Measurements from ENCODE around the gene DAB2IP.

DAB2IP gene

DNA sequence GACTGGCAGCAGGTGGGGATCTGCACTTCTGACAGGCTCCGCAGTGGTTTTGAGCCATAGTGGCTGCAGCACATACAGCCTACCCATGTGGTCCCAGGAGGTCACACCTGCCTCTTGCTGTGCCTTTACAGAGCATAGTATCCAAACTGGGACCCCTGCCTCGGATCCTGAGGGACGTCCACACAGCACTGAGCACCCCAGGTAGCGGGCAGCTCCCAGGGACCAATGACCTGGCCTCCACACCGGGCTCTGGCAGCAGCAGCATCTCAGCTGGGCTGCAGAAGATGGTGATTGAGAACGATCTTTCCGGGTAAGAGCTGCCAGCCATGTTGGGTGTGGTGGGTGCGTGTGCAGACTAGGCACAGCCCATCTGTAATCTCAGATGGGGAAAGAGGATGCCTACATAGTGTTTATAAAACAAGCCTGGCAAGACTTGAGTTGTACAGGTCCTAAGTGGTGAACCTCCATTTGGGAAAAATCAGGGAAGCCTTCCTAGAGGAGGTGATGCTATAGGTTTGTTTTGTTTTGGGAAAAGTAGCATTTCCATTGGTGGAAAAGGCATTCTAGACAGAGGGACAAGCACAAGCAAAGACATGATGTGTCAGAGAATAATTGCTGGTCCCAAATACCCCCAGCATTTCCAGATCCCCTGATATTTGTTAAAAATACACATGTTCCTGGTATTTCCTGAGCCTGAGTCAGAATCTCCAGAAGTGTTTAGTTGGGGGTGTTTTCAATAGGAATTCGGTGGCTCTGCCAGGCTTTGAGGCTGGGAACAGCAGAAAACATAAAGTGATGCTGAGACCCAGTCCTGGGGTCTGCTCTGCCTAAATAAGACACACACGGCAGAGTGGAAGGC lies 119.2 kb downstream of the DAB2IP start:
- TF ChIP-seq, protein P1, sequence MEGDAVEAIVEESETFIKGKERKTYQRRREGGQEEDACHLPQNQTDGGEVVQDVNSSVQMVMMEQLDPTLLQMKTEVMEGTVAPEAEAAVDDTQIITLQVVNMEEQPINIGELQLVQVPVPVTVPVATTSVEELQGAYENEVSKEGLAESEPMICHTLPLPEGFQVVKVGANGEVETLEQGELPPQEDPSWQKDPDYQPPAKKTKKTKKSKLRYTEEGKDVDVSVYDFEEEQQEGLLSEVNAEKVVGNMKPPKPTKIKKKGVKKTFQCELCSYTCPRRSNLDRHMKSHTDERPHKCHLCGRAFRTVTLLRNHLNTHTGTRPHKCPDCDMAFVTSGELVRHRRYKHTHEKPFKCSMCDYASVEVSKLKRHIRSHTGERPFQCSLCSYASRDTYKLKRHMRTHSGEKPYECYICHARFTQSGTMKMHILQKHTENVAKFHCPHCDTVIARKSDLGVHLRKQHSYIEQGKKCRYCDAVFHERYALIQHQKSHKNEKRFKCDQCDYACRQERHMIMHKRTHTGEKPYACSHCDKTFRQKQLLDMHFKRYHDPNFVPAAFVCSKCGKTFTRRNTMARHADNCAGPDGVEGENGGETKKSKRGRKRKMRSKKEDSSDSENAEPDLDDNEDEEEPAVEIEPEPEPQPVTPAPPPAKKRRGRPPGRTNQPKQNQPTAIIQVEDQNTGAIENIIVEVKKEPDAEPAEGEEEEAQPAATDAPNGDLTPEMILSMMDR (IDR thresholded peaks at IDR 0.05; ENCODE audit: extremely low read depth, insufficient read depth, missing control alignments) = no peak
- no peak for DNase-seq (ENCODE audit: low spot score)
- in situ Hi-C loops (cut with MboI; ENCODE audit: low pct_unique_long_range_greater_than_20kb, low sequenced_read_pairs, unreplicated experiment) = no loop called here

DNA sequence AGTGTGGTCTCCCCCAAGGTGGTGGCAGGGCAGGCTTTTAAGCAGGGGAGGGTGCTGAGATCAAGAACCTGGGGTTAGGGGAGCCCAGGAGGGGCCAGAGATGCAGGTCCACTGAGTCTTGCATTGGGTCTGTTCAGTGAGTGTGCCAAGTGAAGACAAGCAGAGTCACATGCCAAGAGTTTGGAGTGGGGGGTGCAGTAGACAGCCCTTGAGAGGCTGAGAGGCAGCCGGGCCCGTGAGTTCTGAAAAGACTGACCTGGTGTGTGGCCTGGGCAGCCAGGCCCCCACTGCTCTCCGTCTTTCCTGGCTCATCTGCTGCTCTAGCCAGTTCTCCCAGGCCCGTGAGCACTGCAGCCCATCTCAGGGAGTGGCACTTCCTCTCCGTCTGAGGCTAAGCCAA lies 120.0 kb downstream of the DAB2IP start:
- in situ Hi-C loops (cut with MboI; ENCODE audit: low pct_unique_long_range_greater_than_20kb, low sequenced_read_pairs, unreplicated experiment) = no loop called here
- DNase-seq (ENCODE audit: low spot score) = no peak
- TF ChIP-seq, protein P1 (IDR thresholded peaks at IDR 0.05; ENCODE audit: extremely low read depth, insufficient read depth, missing control alignments) = no peak

DNA sequence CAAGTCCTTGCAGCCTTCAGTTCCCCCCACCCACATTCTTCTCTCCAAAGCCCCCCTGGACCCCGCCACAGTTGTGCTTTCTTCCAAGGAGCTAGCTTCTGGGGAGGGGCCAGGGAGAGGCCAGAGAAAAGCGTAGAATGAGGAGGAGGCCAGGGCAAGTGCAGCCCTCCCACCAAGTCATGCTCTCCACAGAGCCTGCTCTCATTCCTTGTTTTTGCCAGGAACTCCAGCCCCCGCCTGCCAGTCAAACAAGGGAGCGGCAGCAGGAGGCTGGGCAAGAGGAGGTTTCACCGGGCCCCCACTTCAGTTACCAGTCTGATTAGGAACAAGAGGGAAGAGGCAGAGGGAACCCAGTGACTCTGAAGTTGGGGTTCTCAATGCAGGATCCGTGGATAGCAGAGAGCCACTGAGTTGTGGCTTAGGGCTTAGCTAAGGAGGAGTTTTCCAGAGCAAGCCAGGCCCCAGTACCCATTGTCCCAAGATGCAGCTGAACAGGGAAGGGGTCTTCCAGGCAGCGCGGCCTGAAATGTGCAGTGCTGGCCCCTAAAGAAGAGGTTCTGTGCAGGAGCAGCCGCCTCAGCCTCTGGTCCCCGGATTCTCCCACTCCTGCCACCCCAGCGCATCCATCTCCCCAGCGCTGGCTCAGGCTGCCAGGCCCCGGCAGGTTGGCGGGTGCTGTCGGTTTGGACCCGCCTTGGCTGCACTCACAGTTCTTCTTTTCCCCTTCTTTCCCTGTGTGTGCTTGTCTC lies 120.6 kb downstream of the DAB2IP start:
- TF ChIP-seq, protein P1 (IDR thresholded peaks at IDR 0.05; ENCODE audit: extremely low read depth, insufficient read depth, missing control alignments) = no peak
- no peak for DNase-seq (ENCODE audit: low spot score)
- in situ Hi-C loops (cut with MboI; ENCODE audit: low pct_unique_long_range_greater_than_20kb, low sequenced_read_pairs, unreplicated experiment) = no loop called here

DNA sequence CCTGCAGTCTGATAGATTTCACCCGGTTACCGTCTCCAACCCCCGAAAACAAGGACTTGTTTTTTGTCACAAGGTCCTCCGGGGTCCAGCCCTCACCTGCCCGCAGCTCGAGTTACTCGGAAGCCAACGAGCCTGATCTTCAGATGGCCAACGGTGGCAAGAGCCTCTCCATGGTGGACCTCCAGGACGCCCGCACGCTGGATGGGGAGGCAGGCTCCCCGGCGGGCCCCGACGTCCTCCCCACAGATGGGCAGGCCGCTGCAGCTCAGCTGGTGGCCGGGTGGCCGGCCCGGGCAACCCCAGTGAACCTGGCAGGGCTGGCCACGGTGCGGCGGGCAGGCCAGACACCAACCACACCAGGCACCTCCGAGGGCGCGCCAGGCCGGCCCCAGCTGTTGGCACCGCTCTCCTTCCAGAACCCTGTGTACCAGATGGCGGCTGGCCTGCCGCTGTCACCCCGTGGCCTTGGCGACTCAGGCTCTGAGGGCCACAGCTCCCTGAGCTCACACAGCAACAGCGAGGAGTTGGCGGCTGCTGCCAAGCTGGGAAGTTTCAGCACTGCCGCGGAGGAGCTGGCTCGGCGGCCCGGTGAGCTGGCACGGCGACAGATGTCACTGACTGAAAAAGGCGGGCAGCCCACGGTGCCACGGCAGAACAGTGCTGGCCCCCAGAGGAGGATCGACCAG lies 121.3 kb downstream of the DAB2IP start:
- TF ChIP-seq, protein P1 (IDR thresholded peaks at IDR 0.05; ENCODE audit: extremely low read depth, insufficient read depth, missing control alignments) = no peak
- in situ Hi-C loops (cut with MboI; ENCODE audit: low pct_unique_long_range_greater_than_20kb, low sequenced_read_pairs, unreplicated experiment) = no loop called here

DNA sequence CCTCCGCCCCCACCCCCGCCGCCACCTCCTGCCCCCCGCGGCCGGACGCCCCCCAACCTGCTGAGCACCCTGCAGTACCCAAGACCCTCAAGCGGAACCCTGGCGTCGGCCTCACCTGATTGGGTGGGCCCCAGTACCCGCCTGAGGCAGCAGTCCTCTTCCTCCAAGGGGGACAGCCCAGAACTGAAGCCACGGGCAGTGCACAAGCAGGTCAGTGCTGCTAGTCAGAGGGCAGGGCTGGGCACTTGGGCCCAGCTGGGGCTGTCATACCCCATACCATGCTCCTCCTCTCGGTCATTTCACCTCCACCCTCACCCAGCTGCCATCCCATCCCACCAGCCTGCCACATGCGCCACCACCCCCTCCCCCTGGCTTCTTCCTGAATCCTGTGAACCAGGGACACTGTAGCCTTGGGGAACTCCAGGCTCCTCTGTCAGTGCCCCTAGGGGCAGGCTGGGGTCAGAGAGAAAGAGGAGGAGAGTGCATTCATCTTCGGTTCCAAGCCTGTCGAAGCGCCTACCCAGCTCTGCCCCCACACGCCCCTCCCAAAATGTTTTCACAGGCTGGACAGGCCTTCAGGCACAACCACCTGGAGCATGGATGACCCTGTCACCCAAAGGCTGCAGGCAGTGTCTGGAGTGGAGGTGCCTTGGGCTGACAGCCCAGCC lies 122.0 kb downstream of the DAB2IP start:
- in situ Hi-C loops (cut with MboI; ENCODE audit: low pct_unique_long_range_greater_than_20kb, low sequenced_read_pairs, unreplicated experiment) = no loop called here
- DNase-seq (ENCODE audit: low spot score) = no peak
- TF ChIP-seq, protein P1 (IDR thresholded peaks at IDR 0.05; ENCODE audit: extremely low read depth, insufficient read depth, missing control alignments) = no peak

More for the DNA sequence above, 121.3 kb downstream of the DAB2IP start:
- DNase-seq (ENCODE audit: low spot score) = no peak

Data from GM13977 (cell line).